HG03066 (cell line): ENCODE data around the gene NCOR1.
A peak's percentile ranks its signal among the peaks of the same experiment; 100 is the strongest.
"Not testable (repeated sequence)": the region's sequence is repeated elsewhere in the genome, so short reads cannot be mapped to it uniquely, and the experiment has no call there.

ENCODE experiments used
- ATAC-seq: cut with Tn5 transposase; IDR thresholded peaks from one replicate; pipeline ENCODE4 v1.9.1; 2021; ENCODE audit warnings: low read depth; ENCODE audit not compliant: unreplicated experiment

The NCOR1 gene

GRCh38 chr17:16215273-16215964 lies at the start of gene NCOR1:
Gene NCOR1, minus strand, starts transcription at chr17:16215534. Its CDS starts 20,965 bp downstream, at chr17:16194569.
- peak; percentile 73 for ATAC-seq

- no peak for ATAC-seq
These were observed 46.9 kb upstream of the NCOR1 start for GRCh38 chr17:16262201-16262600.

GRCh38 chr17:16261049-16261448 lies 45.7 kb upstream of the NCOR1 start:
- ATAC-seq: no peak

- no peak for ATAC-seq
These were observed 44.6 kb upstream of the NCOR1 start for GRCh38 chr17:16259926-16260325.

GRCh38 chr17:16258901-16259300 lies 43.6 kb upstream of the NCOR1 start:
- no peak for ATAC-seq

DNA sequence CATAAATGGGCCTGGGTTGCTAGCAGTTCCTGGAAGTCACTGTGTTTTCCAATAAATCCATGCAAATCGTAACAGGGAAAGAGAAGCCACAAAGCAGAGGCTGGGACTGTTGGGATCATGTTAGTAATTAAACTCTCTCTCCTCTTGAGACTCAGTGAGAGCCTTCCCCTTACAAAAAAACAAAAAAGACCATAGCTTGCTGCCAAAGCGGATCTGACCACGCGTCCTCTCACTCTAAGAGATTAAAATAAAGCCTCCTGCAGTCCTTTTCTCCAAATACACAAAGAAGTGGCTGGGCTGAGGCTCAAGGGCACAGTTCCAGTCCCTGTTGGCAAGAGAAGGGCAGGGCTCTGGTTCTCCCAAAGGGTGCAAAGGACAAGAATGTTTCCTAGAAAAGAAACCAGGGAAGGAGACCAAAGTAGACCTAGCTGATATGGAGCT lies 40.2 kb upstream of the NCOR1 start:
- no peak for ATAC-seq

- no peak for ATAC-seq
These were observed 39.6 kb upstream of the NCOR1 start for GRCh38 chr17:16254773-16255400.

GRCh38 chr17:16251556-16251955 lies 36.2 kb upstream of the NCOR1 start:
- ATAC-seq: no peak

GRCh38 chr17:16251043-16251442 lies 35.7 kb upstream of the NCOR1 start:
- ATAC-seq: no peak

GRCh38 chr17:16250635-16251034 lies 35.3 kb upstream of the NCOR1 start:
- no peak for ATAC-seq

DNA sequence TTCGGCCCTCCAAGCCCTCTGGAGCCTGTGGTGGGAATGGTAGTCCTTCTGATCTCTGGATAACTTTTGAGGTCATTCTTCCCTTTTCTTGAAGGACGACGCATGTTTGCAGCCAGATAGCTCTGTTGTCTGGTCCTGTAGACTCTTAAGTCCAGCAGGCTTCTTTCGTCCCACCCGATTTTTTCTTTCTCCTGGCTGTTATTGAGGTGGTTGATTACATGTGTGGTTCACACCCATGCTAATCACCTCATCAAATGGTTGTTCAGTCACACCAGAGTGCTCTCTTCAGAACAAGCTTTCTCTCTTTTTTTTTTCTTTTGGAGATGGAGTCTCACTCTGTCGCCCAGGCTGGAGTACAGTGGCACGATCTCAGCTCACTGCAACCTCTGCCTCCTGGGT lies 32.3 kb upstream of the NCOR1 start:
- no peak for ATAC-seq

GRCh38 chr17:16243801-16244567 lies 28.6 kb upstream of the NCOR1 start:
- no peak for ATAC-seq

GRCh38 chr17:16243385-16243784 lies 28.1 kb upstream of the NCOR1 start:
- no peak for ATAC-seq

DNA sequence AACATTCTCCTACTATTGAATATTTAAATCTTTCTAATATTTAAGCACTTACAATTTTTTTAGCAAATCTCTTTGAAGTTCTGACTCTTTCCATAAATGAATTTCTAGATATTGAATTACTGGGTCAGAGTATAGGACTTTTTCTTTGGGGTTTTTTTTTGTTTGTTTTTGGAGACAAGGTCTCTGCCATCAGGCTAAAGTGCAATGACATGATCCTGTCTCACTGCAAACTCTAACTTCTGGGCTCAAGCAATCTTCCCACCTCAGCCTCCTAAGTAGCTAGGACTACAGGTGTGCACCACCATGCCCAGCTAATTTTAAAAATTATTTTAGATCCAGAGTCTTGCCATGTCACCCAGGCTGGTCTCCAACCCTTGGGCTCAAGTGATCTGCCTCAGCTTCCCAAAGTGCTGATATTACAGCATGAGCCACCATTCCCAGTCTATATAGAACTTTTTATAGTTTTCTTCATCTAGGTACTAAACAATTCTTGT lies 26.6 kb upstream of the NCOR1 start:
- no peak for ATAC-seq

DNA sequence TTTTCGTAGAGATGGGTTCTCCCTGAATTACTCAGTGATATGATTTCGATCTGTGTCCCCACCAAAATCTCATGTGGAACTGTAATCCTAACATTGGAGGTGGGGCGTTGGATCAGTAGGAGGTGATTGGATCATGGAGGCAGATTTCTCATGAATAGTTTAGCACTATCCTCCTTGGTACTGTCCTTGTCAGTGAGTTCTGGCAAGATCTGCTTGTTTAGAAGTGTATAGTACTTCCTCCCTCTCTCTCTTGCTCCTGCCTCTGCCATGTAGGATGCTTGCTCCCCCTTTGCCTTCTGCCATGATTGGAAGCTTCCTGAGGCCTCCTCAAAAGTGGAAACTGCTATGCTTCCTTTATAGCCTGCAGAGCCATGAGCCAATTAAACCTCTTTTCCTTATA lies 24.6 kb upstream of the NCOR1 start:
- no peak for ATAC-seq

DNA sequence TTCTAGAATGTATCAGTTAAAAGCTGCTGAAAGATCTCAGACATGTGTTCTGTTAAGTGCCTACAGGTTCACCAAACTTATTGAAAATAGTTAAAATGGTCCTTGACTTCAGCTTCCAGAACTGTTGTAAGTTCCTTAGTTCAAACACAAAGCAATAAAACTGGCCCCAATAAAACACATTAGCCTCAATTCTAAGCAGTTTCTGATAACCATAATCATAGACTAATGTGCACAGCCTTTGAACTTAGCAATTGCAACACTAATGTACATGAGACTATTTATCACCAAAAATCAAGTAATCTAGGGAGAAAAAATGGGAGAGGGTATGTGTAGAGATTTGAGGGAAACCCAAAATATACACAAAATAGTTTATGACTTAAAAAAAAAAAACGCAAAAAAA lies 17.1 kb upstream of the NCOR1 start:
- no peak for ATAC-seq

DNA sequence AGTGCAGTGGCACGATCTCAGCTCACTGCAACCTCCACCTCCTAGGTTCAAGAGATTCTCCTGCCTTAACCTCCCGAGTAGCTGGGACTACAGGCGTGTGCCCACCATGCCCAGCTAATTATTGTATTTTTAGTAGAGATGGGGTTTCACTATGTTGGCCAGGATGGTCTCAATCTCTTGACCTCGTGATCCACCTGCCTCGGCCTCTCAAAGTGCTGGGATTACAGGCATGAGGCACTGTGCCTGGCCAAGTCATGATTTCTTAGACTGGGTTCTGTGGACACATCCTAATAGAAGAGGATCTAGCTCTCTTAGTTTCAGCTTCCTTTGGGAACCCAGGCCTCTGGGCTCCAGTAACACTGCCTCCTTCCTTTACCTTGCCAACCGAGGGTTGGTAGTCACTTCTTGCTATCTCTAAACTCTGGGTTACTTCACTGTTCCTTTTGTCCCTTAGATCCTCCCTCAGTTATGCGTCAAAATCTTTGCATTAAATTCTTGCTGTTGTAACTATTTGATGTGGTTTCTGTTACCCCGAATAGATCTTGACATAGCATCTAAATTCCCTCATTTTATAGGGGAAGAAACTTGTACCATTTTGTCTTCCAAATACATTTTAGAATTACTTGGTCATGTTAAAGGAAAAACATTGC lies 14.7 kb upstream of the NCOR1 start:
- ATAC-seq: not testable (repeated sequence)

DNA sequence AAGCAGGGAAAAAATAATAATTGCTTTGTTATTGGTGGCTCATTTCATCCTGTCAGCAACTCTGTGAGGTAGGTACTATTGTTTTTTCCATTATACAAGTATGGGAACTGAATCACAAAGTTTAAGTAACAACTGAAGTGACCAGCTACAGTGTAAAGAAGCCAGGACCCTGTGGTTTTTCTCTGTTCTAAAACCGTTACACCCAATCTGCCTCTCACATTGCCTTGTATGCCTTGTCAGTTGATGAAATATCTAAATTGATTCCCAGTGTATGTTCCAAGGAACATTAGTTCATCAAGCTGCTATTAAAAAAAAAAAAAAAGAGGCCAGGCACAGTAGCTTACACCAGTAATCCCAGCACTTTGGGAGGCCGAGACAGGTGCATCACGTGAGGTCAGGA lies 7.1 kb upstream of the NCOR1 start:
- no peak for ATAC-seq

GRCh38 chr17:16217002-16217635 lies 1.8 kb upstream of the NCOR1 start, which contains the start of gene PIGL:
Gene PIGL, plus strand, starts transcription at chr17:16217210. Its CDS starts 17 bp downstream, at chr17:16217227.
- ATAC-seq: no peak

GRCh38 chr17:16216341-16217001 lies 1.1 kb upstream of the NCOR1 start:
- not testable (repeated sequence) for ATAC-seq
